DND-41 (cell line): ENCODE data around the gene BASP1.
"Not testable (repeated sequence)": the region's sequence is repeated elsewhere in the genome, so short reads cannot be mapped to it uniquely, and the experiment has no call there.

Experiments used
- ATAC-seq: fragments of 200-7000 bp; cut with Tn5 transposase; 3 replicates; pipeline ENCODE4 v1.9.1; 2021; ENCODE audit warnings: low read depth; ENCODE audit not compliant: insufficient read depth
- DNase-seq: peaks from one replicate; pipeline ENCODE4 v3.0.0-alpha.2; 2020
- H2AFZ ChIP-seq: 2 replicates; pipeline ENCODE4 v1.6.0; 2012; ENCODE audit warnings: low read depth, low read length
- H3K27ac ChIP-seq: 2 replicates; pipeline ENCODE4 v1.5.1; 2012; ENCODE audit warnings: low read length, inconsistent platforms
- H3K27me3 ChIP-seq: fragments of 200-600 bp; sonication (generic); 2 replicates; pipeline ENCODE4 v1.6.0; 2012; ENCODE audit warnings: low read length, mild to moderate bottlenecking, inconsistent platforms; ENCODE audit not compliant: insufficient read depth, poor library complexity
- H3K36me3 ChIP-seq: 2 replicates; pipeline ENCODE4 v1.5.1; 2012; ENCODE audit warnings: low read length, inconsistent platforms; ENCODE audit not compliant: insufficient read depth
- H3K4me1 ChIP-seq: 2 replicates; pipeline ENCODE4 v1.5.1; 2012; ENCODE audit warnings: mild to moderate bottlenecking, low read length; ENCODE audit not compliant: insufficient read depth
- H3K4me2 ChIP-seq: 2 replicates; pipeline ENCODE4 v1.6.0; 2012; ENCODE audit warnings: mild to moderate bottlenecking, moderate library complexity, low read length, inconsistent platforms; ENCODE audit not compliant: insufficient read depth
- H3K4me3 ChIP-seq, 2 experiments: fragments of 200-600 bp in 1 of 2; shearing (Covaris generic) in 1 of 2; 2 replicates each; pipeline ENCODE4 v1.5.1; 2012 to 2016; ENCODE audit warnings: inconsistent platforms in 2 of 2, low read length in 2 of 2, mild to moderate bottlenecking in 2 of 2, low read depth in 1 of 2, moderate library complexity in 1 of 2
- H3K79me2 ChIP-seq: 2 replicates; pipeline ENCODE4 v1.6.0; 2012; ENCODE audit warnings: low read length, inconsistent platforms; ENCODE audit not compliant: insufficient read depth
- H3K9ac ChIP-seq: 2 replicates; pipeline ENCODE4 v1.6.0; 2012; ENCODE audit warnings: low read depth, mild to moderate bottlenecking, inconsistent platforms, low read length, moderate library complexity
- H3K9me3 ChIP-seq: 2 replicates; pipeline ENCODE4 v1.5.1; 2012; ENCODE audit warnings: low read length, moderate library complexity, mild to moderate bottlenecking, inconsistent platforms; ENCODE audit not compliant: insufficient read depth, severe bottlenecking
- H4K20me1 ChIP-seq: 2 replicates; pipeline ENCODE4 v1.6.0; 2012; ENCODE audit warnings: low read length; ENCODE audit not compliant: insufficient read depth
- EZH2 ChIP-seq: IDR thresholded peaks from 3 replicates; pipeline ENCODE4 v1.6.1; 2012; ENCODE audit warnings: borderline replicate concordance, low read depth, mild to moderate bottlenecking, moderate library complexity, low read length, inconsistent platforms; ENCODE audit not compliant: severe bottlenecking
- TF ChIP-seq, protein P1 (sequence below): IDR thresholded peaks from 2 replicates; pipeline ENCODE4 v1.5.1; 2012; ENCODE audit warnings: borderline replicate concordance, low read length, moderate library complexity, mild to moderate bottlenecking; ENCODE audit not compliant: poor library complexity, severe bottlenecking; ENCODE audit errors: extremely low read depth

BASP1 gene

GRCh38 chr5:17305964-17306725 is 88.7 kb downstream of the BASP1 start:
- DNase-seq = no peak
- TF ChIP-seq EZH2 = no peak
- TF ChIP-seq, protein P1, sequence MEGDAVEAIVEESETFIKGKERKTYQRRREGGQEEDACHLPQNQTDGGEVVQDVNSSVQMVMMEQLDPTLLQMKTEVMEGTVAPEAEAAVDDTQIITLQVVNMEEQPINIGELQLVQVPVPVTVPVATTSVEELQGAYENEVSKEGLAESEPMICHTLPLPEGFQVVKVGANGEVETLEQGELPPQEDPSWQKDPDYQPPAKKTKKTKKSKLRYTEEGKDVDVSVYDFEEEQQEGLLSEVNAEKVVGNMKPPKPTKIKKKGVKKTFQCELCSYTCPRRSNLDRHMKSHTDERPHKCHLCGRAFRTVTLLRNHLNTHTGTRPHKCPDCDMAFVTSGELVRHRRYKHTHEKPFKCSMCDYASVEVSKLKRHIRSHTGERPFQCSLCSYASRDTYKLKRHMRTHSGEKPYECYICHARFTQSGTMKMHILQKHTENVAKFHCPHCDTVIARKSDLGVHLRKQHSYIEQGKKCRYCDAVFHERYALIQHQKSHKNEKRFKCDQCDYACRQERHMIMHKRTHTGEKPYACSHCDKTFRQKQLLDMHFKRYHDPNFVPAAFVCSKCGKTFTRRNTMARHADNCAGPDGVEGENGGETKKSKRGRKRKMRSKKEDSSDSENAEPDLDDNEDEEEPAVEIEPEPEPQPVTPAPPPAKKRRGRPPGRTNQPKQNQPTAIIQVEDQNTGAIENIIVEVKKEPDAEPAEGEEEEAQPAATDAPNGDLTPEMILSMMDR = no peak
- no peak overlapping the region for H3K27ac ChIP-seq
- H3K36me3 ChIP-seq = no peaks in the 10 kb centered on the region
- no peak overlapping the region for H3K4me3 ChIP-seq
- H3K4me2 ChIP-seq = no peak overlapping the region
- H3K9me3 ChIP-seq = no peaks in the 10 kb centered on the region
- H4K20me1 ChIP-seq = no peaks in the 10 kb centered on the region
- no peaks in the 10 kb centered on the region for H3K79me2 ChIP-seq
- H3K4me1 ChIP-seq = no peaks in the 10 kb centered on the region
- ATAC-seq = no peak
- no peaks in the 10 kb centered on the region for H3K27me3 ChIP-seq
- no peak overlapping the region for H2AFZ ChIP-seq
- no peak overlapping the region for H3K9ac ChIP-seq

GRCh38 chr5:17306726-17307091 is 89.3 kb downstream of the BASP1 start:
- Histone ChIP-seq H3K4me3 (no peak overlapping the region), H3K27ac (no peak overlapping the region), H3K36me3 (no peaks in the 10 kb centered on the region), H3K79me2 (no peaks in the 10 kb centered on the region), H3K4me2 (no peak overlapping the region), H3K27me3 (no peaks in the 10 kb centered on the region), H3K9ac (no peak overlapping the region), H3K9me3 (no peaks in the 10 kb centered on the region), H2AFZ (no peak overlapping the region), H4K20me1 (no peaks in the 10 kb centered on the region), H3K4me1 (no peaks in the 10 kb centered on the region)
- TF ChIP-seq, protein P1 = no peak
- no peak for TF ChIP-seq EZH2
- ATAC-seq = no peak
- DNase-seq = no peak

GRCh38 chr5:17307440-17307839 is 90.0 kb downstream of the BASP1 start:
- not testable (repeated sequence) for DNase-seq, H2AFZ ChIP-seq, H3K36me3 ChIP-seq, H3K4me3 ChIP-seq, H3K79me2 ChIP-seq, ATAC-seq, H3K4me1 ChIP-seq, H3K27ac ChIP-seq, H3K9ac ChIP-seq, H3K27me3 ChIP-seq, H4K20me1 ChIP-seq, H3K9me3 ChIP-seq, H3K4me2 ChIP-seq

GRCh38 chr5:17308326-17309065 is 91.1 kb downstream of the BASP1 start:
- Histone ChIP-seq H3K36me3 (no peaks in the 10 kb centered on the region), H4K20me1 (no peaks in the 10 kb centered on the region), H3K4me1 (no peaks in the 10 kb centered on the region), H3K9ac (no peak overlapping the region), H3K4me2 (no peak overlapping the region), H3K27me3 (no peaks in the 10 kb centered on the region), H3K79me2 (no peaks in the 10 kb centered on the region), H3K4me3 (no peak overlapping the region), H2AFZ (no peak overlapping the region), H3K9me3 (no peaks in the 10 kb centered on the region), H3K27ac (no peak overlapping the region)
- TF ChIP-seq, protein P1 = no peak
- TF ChIP-seq EZH2 = no peak
- DNase-seq (no peak), ATAC-seq (no peak)
